ENCODE data around the gene TRIM66.

The TRIM66 gene

DNA sequence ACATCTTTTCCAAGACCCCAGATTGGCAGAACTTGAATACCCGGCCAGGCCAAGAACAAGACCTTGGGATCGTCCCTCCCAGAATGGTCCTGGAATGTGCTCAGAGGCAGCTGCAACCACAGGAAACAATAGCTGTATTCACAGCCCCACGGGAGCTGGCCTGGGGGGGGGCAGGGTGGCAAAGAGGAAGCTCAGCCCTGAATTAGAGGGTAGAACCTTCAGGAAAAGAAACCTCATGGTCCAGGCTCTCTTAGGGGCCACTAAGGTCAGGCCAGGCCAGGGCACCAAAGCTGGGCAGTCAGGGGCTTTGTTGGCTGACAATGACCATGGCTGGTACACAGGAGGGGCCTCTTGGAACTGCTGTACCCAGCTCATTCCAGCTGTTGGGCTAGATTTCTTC, 17.4 kb upstream of the TRIM66 start:
- Mint-ChIP-seq H3K36me3 (ENCODE audit: low read depth) (peaks cover 46% of the 10 kb centered on the region), H3K4me1 (peaks cover 31% of the 10 kb centered on the region), H3K9me3 (no peaks in the 10 kb centered on the region), H3K4me3 (no peak overlapping the region), H3K27ac (peak overlapping the region; percentile 70), H3K27me3 (ENCODE audit: low read depth, poor library complexity) (no peaks in the 10 kb centered on the region)
- TF ChIP-seq, protein P1, sequence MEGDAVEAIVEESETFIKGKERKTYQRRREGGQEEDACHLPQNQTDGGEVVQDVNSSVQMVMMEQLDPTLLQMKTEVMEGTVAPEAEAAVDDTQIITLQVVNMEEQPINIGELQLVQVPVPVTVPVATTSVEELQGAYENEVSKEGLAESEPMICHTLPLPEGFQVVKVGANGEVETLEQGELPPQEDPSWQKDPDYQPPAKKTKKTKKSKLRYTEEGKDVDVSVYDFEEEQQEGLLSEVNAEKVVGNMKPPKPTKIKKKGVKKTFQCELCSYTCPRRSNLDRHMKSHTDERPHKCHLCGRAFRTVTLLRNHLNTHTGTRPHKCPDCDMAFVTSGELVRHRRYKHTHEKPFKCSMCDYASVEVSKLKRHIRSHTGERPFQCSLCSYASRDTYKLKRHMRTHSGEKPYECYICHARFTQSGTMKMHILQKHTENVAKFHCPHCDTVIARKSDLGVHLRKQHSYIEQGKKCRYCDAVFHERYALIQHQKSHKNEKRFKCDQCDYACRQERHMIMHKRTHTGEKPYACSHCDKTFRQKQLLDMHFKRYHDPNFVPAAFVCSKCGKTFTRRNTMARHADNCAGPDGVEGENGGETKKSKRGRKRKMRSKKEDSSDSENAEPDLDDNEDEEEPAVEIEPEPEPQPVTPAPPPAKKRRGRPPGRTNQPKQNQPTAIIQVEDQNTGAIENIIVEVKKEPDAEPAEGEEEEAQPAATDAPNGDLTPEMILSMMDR (IDR thresholded peaks at IDR 0.05): no peak
- no peak for DNase-seq

DNA sequence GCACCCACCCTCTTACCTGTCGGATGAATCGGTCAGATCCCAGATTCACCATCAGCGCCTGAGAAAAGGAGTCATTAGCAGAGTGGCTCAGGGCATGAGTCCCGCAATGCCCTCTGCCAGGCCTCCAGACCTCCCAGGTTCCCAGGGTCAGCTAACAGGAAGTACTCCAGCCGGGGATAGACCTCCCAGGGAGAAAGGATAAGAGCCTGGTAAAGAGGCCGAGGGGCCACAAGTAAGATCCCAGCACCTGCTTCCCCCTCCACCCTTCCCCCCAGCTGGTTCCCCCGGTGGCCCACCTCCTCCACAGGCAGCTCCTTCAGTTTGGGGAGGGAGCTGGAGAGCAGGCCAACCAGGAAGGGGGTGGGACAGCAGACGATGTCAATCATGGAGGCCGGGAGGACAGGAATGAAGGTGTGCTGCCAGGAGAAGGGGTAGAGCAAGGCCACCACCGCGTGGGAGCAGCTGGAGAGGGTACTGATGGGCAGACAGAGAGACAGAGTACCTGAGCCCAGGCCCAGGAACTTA, 16.5 kb upstream of the TRIM66 start:
- Mint-ChIP-seq H3K36me3 (ENCODE audit: low read depth) (peaks cover 50% of the 10 kb centered on the region), H3K27ac (no peak overlapping the region)

DNA sequence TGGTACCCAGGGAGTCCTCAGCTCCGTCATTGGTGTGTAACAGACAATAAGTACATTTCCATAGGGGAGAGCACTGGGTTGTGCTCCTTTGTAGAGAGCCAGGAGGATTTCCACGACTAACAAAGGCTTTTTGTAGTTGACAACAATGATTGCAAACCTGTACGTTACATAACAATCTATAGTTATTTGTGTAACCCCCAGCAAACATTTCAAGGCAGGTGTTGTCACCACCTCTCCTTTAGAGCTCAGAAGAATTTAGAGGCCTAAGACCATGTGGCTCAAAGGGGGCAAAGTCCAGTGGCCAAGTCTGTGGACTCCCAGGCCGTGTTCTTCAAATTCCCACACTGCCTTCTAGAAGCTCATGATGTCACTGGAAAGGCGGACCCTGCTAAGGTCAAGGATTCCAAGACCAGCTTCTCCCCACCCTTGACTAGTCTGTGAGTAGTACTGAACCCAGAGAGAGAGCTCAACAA, 15.9 kb upstream of the TRIM66 start:
- Mint-ChIP-seq H3K9me3 (no peaks in the 10 kb centered on the region), H3K27me3 (ENCODE audit: low read depth, poor library complexity) (no peaks in the 10 kb centered on the region), H3K27ac (no peak overlapping the region), H3K4me3 (no peak overlapping the region), H3K36me3 (ENCODE audit: low read depth) (peaks cover 54% of the 10 kb centered on the region), H3K4me1 (peaks cover 31% of the 10 kb centered on the region)
- TF ChIP-seq, protein P1 (IDR thresholded peaks at IDR 0.05): no peak
- DNase-seq: no peak

More for the DNA sequence above, 16.5 kb upstream of the TRIM66 start:
- H3K4me1 Mint-ChIP-seq: peaks cover 31% of the 10 kb centered on the region
- TF ChIP-seq, protein P1 (IDR thresholded peaks at IDR 0.05): no peak
- H3K9me3 Mint-ChIP-seq: no peaks in the 10 kb centered on the region
- DNase-seq: no peak
- no peak overlapping the region for H3K4me3 Mint-ChIP-seq
- H3K27me3 Mint-ChIP-seq (ENCODE audit: low read depth, poor library complexity): no peaks in the 10 kb centered on the region

DNA sequence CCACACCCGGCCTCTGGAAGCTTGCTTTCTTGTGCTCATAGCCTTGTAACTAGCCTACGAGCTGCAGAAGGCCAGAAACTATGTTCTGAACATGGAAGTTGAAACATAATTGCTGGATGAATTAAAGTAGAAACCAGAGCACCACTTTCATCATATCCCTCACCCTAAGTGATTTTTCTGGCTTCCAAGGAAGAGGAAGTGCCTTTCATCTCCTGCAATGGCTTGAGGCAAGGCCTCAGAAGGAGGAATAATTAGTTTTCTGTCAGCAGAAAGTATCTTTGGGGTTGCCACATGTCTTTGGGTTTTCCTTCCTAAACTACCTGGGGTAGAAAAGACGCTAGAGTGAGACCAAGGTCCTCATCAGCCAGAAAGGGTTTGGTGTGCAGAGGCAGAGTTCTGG, 14.6 kb upstream of the TRIM66 start:
- Mint-ChIP-seq H3K9me3 (no peaks in the 10 kb centered on the region), H3K4me1 (peaks cover 31% of the 10 kb centered on the region), H3K27me3 (ENCODE audit: low read depth, poor library complexity) (no peaks in the 10 kb centered on the region), H3K4me3 (no peak overlapping the region), H3K36me3 (ENCODE audit: low read depth) (peaks cover 64% of the 10 kb centered on the region), H3K27ac (no peak overlapping the region)
- DNase-seq: no peak
- TF ChIP-seq, protein P1 (IDR thresholded peaks at IDR 0.05): no peak

DNA sequence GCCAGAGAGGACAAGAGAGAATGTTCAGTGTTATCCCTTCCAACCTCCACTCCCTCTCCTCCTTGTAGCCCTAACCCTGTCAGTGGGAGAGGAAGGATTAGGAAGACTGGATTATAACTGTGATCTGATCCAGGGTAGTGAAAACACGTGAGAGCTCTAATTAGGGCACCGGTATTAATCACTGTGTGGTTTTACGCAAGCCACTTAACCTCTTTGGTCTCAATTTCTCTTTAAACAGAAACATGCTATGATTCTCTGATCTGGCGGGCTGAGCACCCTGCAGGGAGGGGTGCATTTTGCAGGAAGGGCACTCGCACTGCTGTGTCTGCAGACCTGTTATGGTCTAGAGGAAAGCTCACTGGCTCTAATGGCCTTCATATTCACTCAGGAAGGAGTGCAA, 11.7 kb upstream of the TRIM66 start:
- H3K27ac Mint-ChIP-seq: peak overlapping the region; percentile 12
- H3K36me3 Mint-ChIP-seq (ENCODE audit: low read depth): peaks cover 70% of the 10 kb centered on the region
- no peaks in the 10 kb centered on the region for H3K27me3 Mint-ChIP-seq (ENCODE audit: low read depth, poor library complexity)
- no peak overlapping the region for H3K4me3 Mint-ChIP-seq
- no peaks in the 10 kb centered on the region for H3K9me3 Mint-ChIP-seq
- TF ChIP-seq, protein P1 (IDR thresholded peaks at IDR 0.05): no peak
- peaks cover 19% of the 10 kb centered on the region for H3K4me1 Mint-ChIP-seq
- no peak for DNase-seq

DNA sequence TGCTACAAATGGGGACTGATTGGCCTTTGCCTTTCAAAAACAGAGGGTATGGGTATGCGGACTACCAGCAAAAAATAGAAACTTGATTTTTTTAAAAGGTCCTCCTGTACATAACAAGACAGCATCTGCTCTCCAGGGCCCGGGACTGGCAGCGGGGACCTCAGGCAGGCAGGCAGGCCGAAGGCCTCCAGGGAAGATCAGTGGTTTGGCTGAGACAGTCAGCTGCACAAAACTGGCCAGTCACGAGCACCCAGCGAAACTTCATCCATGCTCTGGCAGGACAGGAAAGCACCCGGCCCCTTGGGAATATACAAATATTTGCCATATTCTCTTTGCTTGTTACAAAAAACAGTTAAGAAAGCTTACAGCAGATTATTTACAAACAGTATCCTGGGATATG, 11.1 kb upstream of the TRIM66 start:
- TF ChIP-seq, protein P1 (IDR thresholded peaks at IDR 0.05): no peak
- H3K27ac Mint-ChIP-seq: no peak overlapping the region
- H3K36me3 Mint-ChIP-seq (ENCODE audit: low read depth): peaks cover 70% of the 10 kb centered on the region
- no peaks in the 10 kb centered on the region for H3K9me3 Mint-ChIP-seq
- peaks cover 18% of the 10 kb centered on the region for H3K4me1 Mint-ChIP-seq
- DNase-seq: no peak
- H3K27me3 Mint-ChIP-seq (ENCODE audit: low read depth, poor library complexity): no peaks in the 10 kb centered on the region
- no peak overlapping the region for H3K4me3 Mint-ChIP-seq

Measured in nephron progenitor cell (in vitro differentiated cells).